Esophagus muscularis mucosa (tissue), 4 donors: ENCODE data around the gene ZFAND2B. TPM values are rescaled to one million over a fixed set of nuclear protein-coding genes. Genes with fewer than 3 reads are reported as not detected.

ENCODE experiments used
- DNase-seq: peaks from one replicate; pipeline ENCODE4 v3.0.0-alpha.2; 2017; ENCODE audit errors: extremely low spot score
- H3K27ac ChIP-seq, 4 donors: fragments of 200-600 bp; sonication (generic); replicated peaks in 1 of 4; 1 replicate in 3 of 4; 2 replicates in 1 of 4; pipeline ENCODE4 v1.5.1; 2016 to 2019; ENCODE audit warnings: mild to moderate bottlenecking in 1 of 4
- H3K27me3 ChIP-seq, 4 donors: fragments of 200-600 bp; sonication (generic); one replicate each; pipeline versions ENCODE4 v1.5.1 to v1.6.0; 2016 to 2019
- H3K36me3 ChIP-seq, 4 donors: fragments of 200-600 bp; sonication (generic); one replicate each; pipeline ENCODE4 v1.5.1; 2016 to 2019
- H3K4me1 ChIP-seq, 4 donors: fragments of 200-600 bp; sonication (generic); one replicate each; pipeline ENCODE4 v1.5.1; 2016 to 2019
- H3K4me3 ChIP-seq, 4 donors: fragments of 200-600 bp; sonication (generic); 1 replicate in 2 of 4; 2 replicates in 2 of 4; pipeline ENCODE4 v1.5.1; 2016 to 2019; ENCODE audit warnings: mild to moderate bottlenecking in 4 of 4, moderate library complexity in 1 of 4
- H3K9me3 ChIP-seq, 4 donors: fragments of 200-600 bp; sonication (generic); 1 replicate in 3 of 4; 2 replicates in 1 of 4; pipeline ENCODE4 v1.5.1; 2016 to 2019
- EP300 ChIP-seq: sonication (generic); formaldehyde crosslinking; IDR thresholded peaks from one replicate; pipeline ENCODE4 v1.6.1; 2017; ENCODE audit warnings: antibody characterized with exemption
- POLR2A ChIP-seq: fragments of 450-650 bp; IDR thresholded peaks from one replicate; pipeline ENCODE4 v1.6.1; 2017; ENCODE audit warnings: antibody characterized with exemption, moderate library complexity, mild to moderate bottlenecking, low read depth
- POLR2AphosphoS5 ChIP-seq, 2 donors: sonication (generic); formaldehyde crosslinking; IDR thresholded peaks; one replicate each; pipeline ENCODE4 v1.6.1; 2017; ENCODE audit warnings: antibody characterized with exemption in 2 of 2
- WGBS: methylation state at CpG from one replicate; pipeline ENCODE4 v1.1.5; 2018; 5-methylcytosine and 5-hydroxymethylcytosine counted together
- intact Hi-C: fragments of 100-400 bp; cut with DNase I; formaldehyde crosslinking; loops from one replicate; pipeline ENCODE4 v1.15.1; 2023
- total RNA-seq, 4 donors: library from RNA; depleted of rRNA; stranded (reverse); fragments of >200 nt; gene quantifications; one replicate each; pipeline versions ENCODE4 v1.1.0 to v1.2.1, GENCODE V29; 2016
- TF ChIP-seq, protein P1 (sequence below), 3 experiments: fragments of 200-600 bp in 2 of 3; fragments of 450-650 bp in 1 of 3; sonication (generic) in 2 of 3; IDR thresholded peaks; one replicate each; pipeline ENCODE4 v1.5.1; 2017 to 2019; ENCODE audit warnings: antibody characterized with exemption in 3 of 3, mild to moderate bottlenecking in 2 of 3, moderate library complexity in 1 of 3

The ZFAND2B gene
- total RNA-seq, 4 donors from 2014 or later, result 27.0 to 50.1 (median 36.9) TPM

DNA sequence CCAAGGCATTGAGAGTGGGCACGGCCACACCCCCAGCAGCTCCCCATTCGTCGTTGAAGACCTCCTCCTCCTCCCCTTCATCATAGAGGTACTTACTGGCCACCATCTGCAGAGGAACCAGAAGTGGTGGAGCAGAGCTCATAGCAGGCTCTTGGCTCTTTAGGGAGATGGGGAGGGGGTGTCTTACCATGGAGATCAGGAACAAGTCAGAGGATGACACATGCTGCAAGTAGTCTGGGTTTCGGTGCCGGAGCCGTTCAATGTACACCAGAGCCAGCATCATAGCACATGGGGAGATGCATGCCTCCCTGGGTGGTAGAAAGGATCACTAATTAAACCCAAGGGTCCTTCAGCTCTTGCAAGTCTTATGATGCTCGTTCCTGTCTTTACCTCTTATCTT is 31.8 kb upstream of the ZFAND2B start:
- peaks cover 22 to 43% (median 40%) of the 10 kb centered on the region in 4 donors for H3K36me3 ChIP-seq
- H3K4me3 ChIP-seq, result no peak overlapping the region
- intact Hi-C loops, result loop anchor here (10.0 kb wide), 1 partner anchor 210 kb away; the partner anchor contains the start of gene DNPEP
- TF ChIP-seq POLR2AphosphoS5 (IDR thresholded peaks at IDR 0.05) (no peak), POLR2A (no peak), EP300 (no peak)
- TF ChIP-seq, protein P1, sequence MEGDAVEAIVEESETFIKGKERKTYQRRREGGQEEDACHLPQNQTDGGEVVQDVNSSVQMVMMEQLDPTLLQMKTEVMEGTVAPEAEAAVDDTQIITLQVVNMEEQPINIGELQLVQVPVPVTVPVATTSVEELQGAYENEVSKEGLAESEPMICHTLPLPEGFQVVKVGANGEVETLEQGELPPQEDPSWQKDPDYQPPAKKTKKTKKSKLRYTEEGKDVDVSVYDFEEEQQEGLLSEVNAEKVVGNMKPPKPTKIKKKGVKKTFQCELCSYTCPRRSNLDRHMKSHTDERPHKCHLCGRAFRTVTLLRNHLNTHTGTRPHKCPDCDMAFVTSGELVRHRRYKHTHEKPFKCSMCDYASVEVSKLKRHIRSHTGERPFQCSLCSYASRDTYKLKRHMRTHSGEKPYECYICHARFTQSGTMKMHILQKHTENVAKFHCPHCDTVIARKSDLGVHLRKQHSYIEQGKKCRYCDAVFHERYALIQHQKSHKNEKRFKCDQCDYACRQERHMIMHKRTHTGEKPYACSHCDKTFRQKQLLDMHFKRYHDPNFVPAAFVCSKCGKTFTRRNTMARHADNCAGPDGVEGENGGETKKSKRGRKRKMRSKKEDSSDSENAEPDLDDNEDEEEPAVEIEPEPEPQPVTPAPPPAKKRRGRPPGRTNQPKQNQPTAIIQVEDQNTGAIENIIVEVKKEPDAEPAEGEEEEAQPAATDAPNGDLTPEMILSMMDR (IDR thresholded peaks at IDR 0.05), result no peak
- peaks cover 36 to 71% (median 57%) of the 10 kb centered on the region in 4 donors for H3K4me1 ChIP-seq
- WGBS, result 74% methylated on average over 6 of the region's 7 CpGs
- H3K9me3 ChIP-seq, result no peaks in the 10 kb centered on the region
- DNase-seq, result peak; percentile 26
- no peak overlapping the region for H3K27ac ChIP-seq
- no peaks in the 10 kb centered on the region for H3K27me3 ChIP-seq

DNA sequence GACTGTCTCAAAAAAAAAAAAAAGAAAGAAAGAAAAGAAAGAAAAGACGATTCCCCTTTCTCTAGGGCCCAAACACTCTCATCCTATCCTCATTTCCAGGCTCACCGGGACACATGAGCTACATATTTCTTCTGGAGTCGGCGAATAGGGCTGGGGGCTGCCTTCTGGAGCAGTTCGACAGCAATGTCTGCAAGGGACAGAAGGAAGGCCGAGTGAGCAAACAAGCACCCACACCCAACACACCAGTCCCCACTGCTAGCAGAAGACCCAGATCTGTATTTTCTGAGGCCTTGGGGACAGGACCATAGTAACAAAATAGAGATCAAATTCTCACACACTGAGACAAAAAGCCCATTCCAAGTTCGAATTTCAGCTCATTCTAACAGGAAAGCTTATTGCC is 31.1 kb upstream of the ZFAND2B start:
- H3K4me3 ChIP-seq, result peak overlapping the region; percentile 95 to 100 (median 96)
- DNase-seq, result peak; percentile 66

DNA sequence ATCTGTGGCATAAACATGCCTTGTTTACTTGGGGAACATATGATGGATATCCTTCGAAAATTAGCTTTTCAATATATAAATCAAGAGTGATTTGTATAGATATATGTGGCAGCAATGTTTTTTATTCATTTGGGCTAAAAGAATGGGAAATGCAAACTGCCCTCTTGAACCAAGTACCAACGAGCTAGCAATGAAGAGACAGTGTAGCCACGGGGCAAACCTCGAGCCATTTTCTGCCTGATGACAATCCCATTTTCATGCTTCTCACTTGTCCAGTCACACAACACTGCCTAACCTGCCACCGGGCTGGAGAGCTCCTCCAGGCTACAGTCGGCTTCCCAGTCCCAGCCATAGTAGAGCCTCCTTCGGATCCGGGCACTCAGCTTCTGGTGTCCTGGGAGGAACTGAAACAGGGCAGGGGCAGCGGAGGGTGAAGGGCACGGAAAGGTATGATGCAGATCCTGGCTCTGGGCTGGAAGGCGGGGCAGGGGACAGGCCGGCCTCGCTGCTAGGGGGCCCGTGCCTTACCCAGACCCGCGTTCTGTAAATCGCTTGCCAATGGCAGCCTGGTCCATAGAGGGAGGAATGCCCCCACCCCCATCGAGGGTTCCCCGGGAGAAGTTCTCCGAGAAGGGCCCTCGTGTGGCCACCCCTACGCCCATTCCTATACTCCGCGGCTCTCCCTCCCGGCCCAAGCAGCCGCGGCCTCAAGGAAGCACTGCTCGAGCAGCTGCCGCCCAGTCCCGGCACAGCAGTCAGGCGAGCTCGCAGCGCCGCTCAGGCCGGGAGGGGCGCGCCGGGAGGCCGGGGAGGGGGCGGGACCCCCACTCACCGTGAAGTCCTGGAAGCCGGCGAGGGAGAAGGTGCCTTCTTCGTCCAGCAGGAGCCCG is 30.4 kb upstream of the ZFAND2B start:
- H3K27ac ChIP-seq, result peak overlapping the region; percentile 95 to 100 (median 96)
- H3K36me3 ChIP-seq, result peaks cover 36 to 57% (median 53%) of the 10 kb centered on the region in 4 donors

More for the DNA sequence above, 31.1 kb upstream of the ZFAND2B start:
- H3K27me3 ChIP-seq, result no peaks in the 10 kb centered on the region
- intact Hi-C loops, result loop anchor here (10.0 kb wide), 1 partner anchor 209 kb away; the partner anchor contains the start of gene DNPEP
- 83% methylated on average over 7 of the region's 7 CpGs for WGBS
- H3K36me3 ChIP-seq, result peaks cover 29 to 50% (median 47%) of the 10 kb centered on the region in 4 donors
- no peak for TF ChIP-seq EP300
- TF ChIP-seq POLR2A, result no peak
- TF ChIP-seq, protein P1 (IDR thresholded peaks at IDR 0.05), result no peak
- TF ChIP-seq POLR2AphosphoS5 (IDR thresholded peaks at IDR 0.05), result no peak
- no peaks in the 10 kb centered on the region for H3K9me3 ChIP-seq
- H3K4me1 ChIP-seq, result peaks cover 35 to 67% (median 59%) of the 10 kb centered on the region in 4 donors
- peak overlapping the region in 3 of 4 donors; percentile 95 to 100 (median 98) for H3K27ac ChIP-seq

DNA sequence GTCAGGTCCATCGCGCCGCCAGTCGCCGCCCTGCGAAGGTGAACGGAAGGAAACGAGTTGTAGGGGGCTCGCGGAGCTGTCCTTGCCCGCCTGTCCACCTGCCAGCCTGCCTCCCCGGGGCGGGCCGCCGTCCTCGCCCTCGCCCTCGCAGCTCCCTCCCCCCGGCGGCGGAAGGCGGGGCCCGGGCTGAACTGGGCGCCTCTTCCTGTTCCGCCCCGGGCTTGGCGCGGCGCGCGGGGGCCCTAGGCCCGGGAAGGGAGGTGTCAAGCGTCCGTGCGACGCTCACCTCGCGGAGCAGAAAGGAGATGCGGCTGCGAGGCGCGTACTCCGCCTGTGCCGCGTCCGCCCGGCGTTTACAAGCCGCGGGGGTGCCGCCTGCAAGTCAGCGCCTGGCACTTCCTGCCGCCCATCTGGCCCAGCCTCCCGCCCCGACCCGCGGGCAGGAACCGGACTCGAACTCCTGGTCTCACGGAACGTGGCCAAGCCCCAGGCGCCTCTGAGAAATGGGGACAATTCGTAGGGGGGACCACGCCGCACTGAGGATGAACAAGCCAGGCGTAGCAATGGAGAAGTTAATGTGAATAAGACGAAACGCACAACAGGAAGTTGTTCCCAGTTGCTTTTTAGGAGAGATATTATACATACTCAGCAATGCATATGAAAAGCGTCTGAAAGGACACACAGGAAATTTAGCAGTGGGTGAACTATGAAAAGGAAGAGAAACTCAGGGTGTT is 29.6 kb upstream of the ZFAND2B start, which contains the start of gene CNPPD1:
Gene CNPPD1, minus strand, starts transcription at position 108 of the 734 bp plus-strand sequence. Its CDS starts 97 bp downstream, at position 11.
- Histone ChIP-seq H3K4me1 (peaks cover 25 to 59% (median 46%) of the 10 kb centered on the region in 4 donors), H3K27ac (peak within 1 kb of the TSS; percentile 95 to 100 (median 96)), H3K36me3 (peaks cover 44 to 61% (median 60%) of the 10 kb centered on the region in 4 donors), H3K9me3 (no peaks in the 10 kb centered on the region), H3K4me3 (peak within 1 kb of the TSS; percentile 95 to 100 (median 96)), H3K27me3 (no peaks in the 10 kb centered on the region)
- intact Hi-C loops, result loop anchor here (10.0 kb wide), 1 partner anchor 208 kb away; the partner anchor contains the start of gene DNPEP
- WGBS, result 0% methylated on average over 10 of the region's 69 CpGs
- DNase-seq, result peak; percentile 94
- TF ChIP-seq POLR2AphosphoS5 (IDR thresholded peaks at IDR 0.05), result peak; percentile 96 to 98
- TF ChIP-seq, protein P1 (IDR thresholded peaks at IDR 0.05), result no peak
- peak; percentile 93 for TF ChIP-seq POLR2A

More for the DNA sequence above, 30.4 kb upstream of the ZFAND2B start:
- WGBS, result 12% methylated on average over 8 of the region's 45 CpGs
- H3K4me1 ChIP-seq, result peaks cover 28 to 64% (median 54%) of the 10 kb centered on the region in 4 donors
- H3K27me3 ChIP-seq, result no peaks in the 10 kb centered on the region
- intact Hi-C loops, result loop anchor here (10.0 kb wide), 1 partner anchor 209 kb away; the partner anchor contains the start of gene DNPEP
- peak overlapping the region; percentile 95 to 100 (median 96) for H3K4me3 ChIP-seq
- DNase-seq, result peak; percentile 91
- no peaks in the 10 kb centered on the region for H3K9me3 ChIP-seq
- peak in 1 of 2 donors; percentile 10 for TF ChIP-seq POLR2AphosphoS5 (IDR thresholded peaks at IDR 0.05)
- no peak for TF ChIP-seq POLR2A
- no peak for TF ChIP-seq EP300
- TF ChIP-seq, protein P1 (IDR thresholded peaks at IDR 0.05), result peak in 2 of 3 experiments; percentile 10 to 13
